ENCODE measurements around the gene FAAP100. TPM values are rescaled to one million over a fixed set of nuclear protein-coding genes. Genes with fewer than 3 reads are reported as not detected.

The FAAP100 gene
- total RNA-seq, 1 experiment from 2014 or later: 34.0 TPM

- CTCF ChIA-PET: no interaction called here
- Histone ChIP-seq H3K9me3 (ENCODE audit: insufficient read depth, low read depth) (no peaks in the 10 kb centered on the region), H3K27ac (no peak overlapping the region), H3K36me3 (ENCODE audit: low read depth) (no peaks in the 10 kb centered on the region), H3K4me1 (replicated peaks; ENCODE audit: insufficient read depth) (peaks cover 33% of the 10 kb centered on the region), H4K20me1 (ENCODE audit: insufficient read depth) (peaks cover 14% of the 10 kb centered on the region), H3K27me3 (ENCODE audit: insufficient read depth, low read depth) (no peaks in the 10 kb centered on the region), H3K4me2 (no peak overlapping the region), H2AFZ (no peak overlapping the region), H3K4me3 (no peak overlapping the region), H3F3A (ENCODE audit: insufficient read depth, low read depth) (peaks cover 32% of the 10 kb centered on the region), H3K79me2 (ENCODE audit: low read depth) (peaks cover 28% of the 10 kb centered on the region; the same call in 1 of the 2 replicates), H3K9me2 (ENCODE audit: insufficient read depth) (no peaks in the 10 kb centered on the region)
- DNase-seq: no peak
- intact Hi-C loops (cut with micrococcal nuclease; ENCODE audit: unreplicated experiment): no loop called here
- POLR2A ChIA-PET (ENCODE audit: unreplicated experiment): no interaction called here
- TF ChIP-seq EZH2 (IDR thresholded peaks at IDR 0.05; ENCODE audit: low read depth): no peak
- no peak for TF ChIP-seq CTCF (conservative IDR thresholded peaks at IDR 0.05)
- BruUV-seq (replicated peaks): no TSS peak
These were observed 22.4 kb upstream of the FAAP100 start for GRCh38 chr17:81574643-81574956.

GRCh38 chr17:81573794-81574642 lies 21.9 kb upstream of the FAAP100 start:
- no peak overlapping the region for H3K4me2 ChIP-seq
- peaks cover 28% of the 10 kb centered on the region; the same call in 1 of the 2 replicates for H3K79me2 ChIP-seq (ENCODE audit: low read depth)
- no peaks in the 10 kb centered on the region for H3K36me3 ChIP-seq (ENCODE audit: low read depth)
- ChIA-PET CTCF (no interaction called here), POLR2A (ENCODE audit: unreplicated experiment) (no interaction called here)
- intact Hi-C loops (cut with micrococcal nuclease; ENCODE audit: unreplicated experiment): no loop called here
- DNase-seq: no peak
- H3K27ac ChIP-seq: no peak overlapping the region
- peaks cover 35% of the 10 kb centered on the region for H3F3A ChIP-seq (ENCODE audit: insufficient read depth, low read depth)
- no peaks in the 10 kb centered on the region for H3K9me2 ChIP-seq (ENCODE audit: insufficient read depth)
- no peak for TF ChIP-seq CTCF (conservative IDR thresholded peaks at IDR 0.05)
- no peaks in the 10 kb centered on the region for H3K27me3 ChIP-seq (ENCODE audit: insufficient read depth, low read depth)
- peaks cover 36% of the 10 kb centered on the region for H3K4me1 ChIP-seq (replicated peaks; ENCODE audit: insufficient read depth)
- BruUV-seq (replicated peaks): no TSS peak
- H3K9me3 ChIP-seq (ENCODE audit: insufficient read depth, low read depth): no peaks in the 10 kb centered on the region
- peaks cover 14% of the 10 kb centered on the region for H4K20me1 ChIP-seq (ENCODE audit: insufficient read depth)
- no peak overlapping the region for H2AFZ ChIP-seq
- H3K4me3 ChIP-seq: no peak overlapping the region

GRCh38 chr17:81572563-81573168 lies 20.5 kb upstream of the FAAP100 start:
- Histone ChIP-seq H4K20me1 (ENCODE audit: insufficient read depth) (peaks cover 15% of the 10 kb centered on the region), H3K27ac (no peak overlapping the region), H3K27me3 (ENCODE audit: insufficient read depth, low read depth) (no peaks in the 10 kb centered on the region), H3K4me2 (no peak overlapping the region), H3K36me3 (ENCODE audit: low read depth) (no peaks in the 10 kb centered on the region), H3K9me3 (ENCODE audit: insufficient read depth, low read depth) (no peaks in the 10 kb centered on the region), H3F3A (ENCODE audit: insufficient read depth, low read depth) (peaks cover 35% of the 10 kb centered on the region), H3K4me1 (replicated peaks; ENCODE audit: insufficient read depth) (peaks cover 37% of the 10 kb centered on the region), H3K4me3 (no peak overlapping the region), H3K9me2 (ENCODE audit: insufficient read depth) (no peaks in the 10 kb centered on the region), H3K79me2 (ENCODE audit: low read depth) (peaks cover 28% of the 10 kb centered on the region; the same call in 1 of the 2 replicates), H2AFZ (no peak overlapping the region)
- CTCF ChIA-PET: no interaction called here
- no TSS peak for BruUV-seq (replicated peaks)
- POLR2A ChIA-PET (ENCODE audit: unreplicated experiment): no interaction called here
- DNase-seq: no peak
- intact Hi-C loops (cut with micrococcal nuclease; ENCODE audit: unreplicated experiment): no loop called here
- TF ChIP-seq CTCF (conservative IDR thresholded peaks at IDR 0.05): no peak
